ENCODE results near the gene ATG9B. TPM values are rescaled to one million over a fixed set of nuclear protein-coding genes. Genes with fewer than 3 reads are reported as not detected.

The ATG9B gene
- total and polyA plus RNA-seq, 2 of the 13 experiments (the other 11 are each of a cell fraction or from before 2014, with no cell fraction given), result 0.24 TPM; not detected in 1

GRCh38 chr7:150997817-150998216, 26.5 kb downstream of the ATG9B start (continued):
- TF ChIP-seq CSRNP1 (CRISPR knock-in tag; IDR thresholded peaks at IDR 0.05), result no peak
- no peak for TF ChIP-seq YY1 (IDR thresholded peaks at IDR 0.05; ENCODE audit: insufficient read depth, insufficient replicate concordance, low read depth, low read length)

DNA sequence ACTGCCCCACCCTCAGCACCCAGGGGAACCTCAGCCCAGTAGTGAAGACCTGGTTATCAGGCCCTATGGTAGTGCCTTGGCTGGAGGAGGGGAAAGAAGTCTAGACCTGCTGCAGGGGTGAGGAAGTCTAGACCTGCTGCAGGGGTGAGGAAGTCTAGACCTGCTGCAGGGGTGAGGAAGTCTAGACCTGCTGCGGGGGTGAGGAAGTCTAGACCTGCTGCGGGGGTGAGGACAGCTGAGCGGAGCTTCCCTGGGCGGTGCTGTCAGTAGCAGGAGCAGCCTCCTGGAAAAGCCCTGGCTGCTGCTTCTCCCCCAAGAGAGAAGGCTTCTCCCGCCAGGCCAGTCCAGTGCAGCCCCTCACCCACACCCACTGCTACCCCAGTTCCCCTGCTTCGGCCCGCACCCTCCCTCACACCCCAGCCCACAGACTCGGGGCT, 27.2 kb downstream of the ATG9B start:
- CTCF ChIA-PET (ENCODE audit: low intra/inter-chr PET ratio, low total read pairs), result no interaction called here
- in situ Hi-C loops (cut with HindIII; ENCODE audit: extremely low pct_ligation_motif_present, low pct_unique_long_range_greater_than_20kb), result no loop called here
- Histone ChIP-seq H3K27me3 (ENCODE audit: control insufficient read depth in 1 of 2, insufficient read depth in 2 of 2, low read length in 2 of 2) (peaks cover 2 to 16% of the 10 kb centered on the region in 2 experiments; a peak in 4 of 5 replicates), H3K36me3 (replicated peaks in 1 of 2; ENCODE audit: control insufficient read depth in 1 of 2, insufficient read depth in 2 of 2, low read length in 2 of 2) (no peaks in the 10 kb centered on the region), H2AFZ (ENCODE audit: low read length) (no peak overlapping the region), H3K9me3 (ENCODE audit: low read length) (no peaks in the 10 kb centered on the region), H3K4me3 (replicated peaks in 1 of 3; ENCODE audit: insufficient read depth in 1 of 3, low read depth in 2 of 3, low read length in 3 of 3) (no peak overlapping the region), H3K4me1 (ENCODE audit: insufficient read depth, low read length) (peaks cover 11% of the 10 kb centered on the region; the same call in 1 of the 2 replicates), H3K79me2 (ENCODE audit: insufficient read depth, low read length) (no peaks in the 10 kb centered on the region), H4K20me1 (ENCODE audit: insufficient read depth, low read length) (no peaks in the 10 kb centered on the region), H3K9ac (ENCODE audit: insufficient read depth, low read depth, low read length) (no peak overlapping the region), H3K4me2 (ENCODE audit: low read depth, low read length) (no peak overlapping the region), H3K27ac (ENCODE audit: extremely low read length, insufficient read depth, low read length) (no peak overlapping the region)
- POLR2A ChIA-PET, result no interaction called here
- ATAC-seq (no peak), FAIRE-seq (no peak), DNase-seq (ENCODE audit: low spot score) (no peak)
- 20% methylated on average over 3 of the region's 8 CpGs for WGBS (ENCODE audit: low lambda C conversion rate)
- intact Hi-C loops (cut with micrococcal nuclease; ENCODE audit: unreplicated experiment), result no loop called here
- peak; percentile 72 for TF ChIP-seq ZSCAN25 (CRISPR knock-in tag; IDR thresholded peaks at IDR 0.05)
- TF ChIP-seq KDM1A (CRISPR knock-in tag; IDR thresholded peaks at IDR 0.05), result no peak
- no peak for TF ChIP-seq ZNF292 (CRISPR knock-in tag; IDR thresholded peaks at IDR 0.05; ENCODE audit: borderline replicate concordance, low read depth)
- peak; percentile 31 for TF ChIP-seq SKI (IDR thresholded peaks at IDR 0.05; ENCODE audit: partially characterized antibody)
- TF ChIP-seq, protein P1, sequence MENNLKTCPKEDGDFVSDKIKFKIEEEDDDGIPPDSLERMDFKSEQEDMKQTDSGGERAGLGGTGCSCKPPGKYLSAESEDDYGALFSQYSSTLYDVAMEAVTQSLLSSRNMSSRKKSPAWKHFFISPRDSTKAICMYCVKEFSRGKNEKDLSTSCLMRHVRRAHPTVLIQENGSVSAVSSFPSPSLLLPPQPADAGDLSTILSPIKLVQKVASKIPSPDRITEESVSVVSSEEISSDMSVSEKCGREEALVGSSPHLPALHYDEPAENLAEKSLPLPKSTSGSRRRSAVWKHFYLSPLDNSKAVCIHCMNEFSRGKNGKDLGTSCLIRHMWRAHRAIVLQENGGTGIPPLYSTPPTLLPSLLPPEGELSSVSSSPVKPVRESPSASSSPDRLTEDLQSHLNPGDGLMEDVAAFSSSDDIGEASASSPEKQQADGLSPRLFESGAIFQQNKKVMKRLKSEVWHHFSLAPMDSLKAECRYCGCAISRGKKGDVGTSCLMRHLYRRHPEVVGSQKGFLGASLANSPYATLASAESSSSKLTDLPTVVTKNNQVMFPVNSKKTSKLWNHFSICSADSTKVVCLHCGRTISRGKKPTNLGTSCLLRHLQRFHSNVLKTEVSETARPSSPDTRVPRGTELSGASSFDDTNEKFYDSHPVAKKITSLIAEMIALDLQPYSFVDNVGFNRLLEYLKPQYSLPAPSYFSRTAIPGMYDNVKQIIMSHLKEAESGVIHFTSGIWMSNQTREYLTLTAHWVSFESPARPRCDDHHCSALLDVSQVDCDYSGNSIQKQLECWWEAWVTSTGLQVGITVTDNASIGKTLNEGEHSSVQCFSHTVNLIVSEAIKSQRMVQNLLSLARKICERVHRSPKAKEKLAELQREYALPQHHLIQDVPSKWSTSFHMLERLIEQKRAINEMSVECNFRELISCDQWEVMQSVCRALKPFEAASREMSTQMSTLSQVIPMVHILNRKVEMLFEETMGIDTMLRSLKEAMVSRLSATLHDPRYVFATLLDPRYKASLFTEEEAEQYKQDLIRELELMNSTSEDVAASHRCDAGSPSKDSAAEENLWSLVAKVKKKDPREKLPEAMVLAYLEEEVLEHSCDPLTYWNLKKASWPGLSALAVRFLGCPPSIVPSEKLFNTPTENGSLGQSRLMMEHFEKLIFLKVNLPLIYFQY (CRISPR knock-in tag; IDR thresholded peaks at IDR 0.05; ENCODE audit: borderline replicate concordance), result no peak
- no TSS peak for BruUV-seq (replicated peaks)
